Kidney (tissue), 14 donors: ENCODE results near the gene CARD19. TPM values are rescaled to one million over a fixed set of nuclear protein-coding genes. Genes with fewer than 3 reads are reported as not detected.

Experiments used
- DNase-seq, 5 donors: peaks; one replicate each; pipeline ENCODE4 v3.0.0-alpha.2; 2013 to 2020
- FAIRE-seq: peaks from 2 replicates; lab custom pipeline; 2012; peaks lifted over from hg19 to GRCh38; lab: Jason Lieb, UNC
- H3K27ac ChIP-seq, 2 donors: one replicate each; pipeline ENCODE4 v1.7.0; 2013; ENCODE audit warnings: low read depth in 2 of 2, low read length in 2 of 2, inconsistent platforms in 1 of 2
- H3K27me3 ChIP-seq: one replicate; pipeline ENCODE4 v1.7.1; 2013; ENCODE audit warnings: low read length, inconsistent platforms; ENCODE audit not compliant: control insufficient read depth, insufficient read depth
- H3K36me3 ChIP-seq, 3 donors: one replicate each; pipeline versions ENCODE4 v1.7.0 to v1.7.1; 2013; ENCODE audit warnings: low read length in 3 of 3, control low read depth in 1 of 3, inconsistent platforms in 1 of 3; ENCODE audit not compliant: insufficient read depth in 3 of 3, control insufficient read depth in 2 of 3
- H3K4me1 ChIP-seq, 3 donors: one replicate each; pipeline versions ENCODE4 v1.7.0 to v1.7.1; 2013; ENCODE audit warnings: low read length in 3 of 3, inconsistent platforms in 1 of 3, low read depth in 1 of 3; ENCODE audit not compliant: control insufficient read depth in 2 of 3, insufficient read depth in 2 of 3
- H3K4me3 ChIP-seq, 3 donors: one replicate each; pipeline versions ENCODE4 v1.7.0 to v1.8.1; 2013; ENCODE audit warnings: low read length in 3 of 3, control low read depth in 1 of 3, inconsistent platforms in 1 of 3
- H3K9ac ChIP-seq, 3 donors: one replicate each; pipeline versions ENCODE4 v1.7.0 to v1.7.1; 2013; ENCODE audit warnings: low read length in 3 of 3, control low read depth in 1 of 3, inconsistent platforms in 1 of 3
- H3K9me3 ChIP-seq, 3 donors: one replicate each; pipeline versions ENCODE4 v1.7.0 to v1.7.1; 2013; ENCODE audit warnings: low read length in 3 of 3, control low read depth in 1 of 3, inconsistent platforms in 1 of 3; ENCODE audit not compliant: control insufficient read depth in 2 of 3, insufficient read depth in 1 of 3
- intact Hi-C: fragments of 100-400 bp; cut with DNase I; formaldehyde crosslinking; loops from one replicate; pipeline ENCODE4 v1.11.1; 2022
- polyA plus RNA-seq: library from polyadenylated mRNA; stranded (reverse); fragments of 350-450 nt; fragmentation: Illumina TruSeq; extraction: RNeasy Lipid Tissue Mini Kit (QIAGEN cat#74804); gene quantifications from one replicate; pipeline ENCODE4 v1.2.3, GENCODE V29; 2014; ENCODE audit warnings: low read depth, low replicate concordance; ENCODE audit not compliant: insufficient read depth
- total RNA-seq: library from RNA; stranded (reverse); fragmentation: NEBNext Ultra II Directional; extraction: Animal tissue kit (Norgen Biotek cat#: 25700); gene quantifications from one replicate; pipeline ENCODE4 v1.2.1, GENCODE V29; 2021
- TF ChIP-seq, protein P1 (sequence below): IDR thresholded peaks from 3 replicates; pipeline ENCODE4 v1.5.1; 2012; ENCODE audit warnings: mild to moderate bottlenecking, moderate library complexity, borderline replicate concordance; ENCODE audit not compliant: insufficient read depth; ENCODE audit errors: extremely low read depth
- donor health status: control.
- donor health status: control.
- donor health status: control.
- donor health status: control.
- donor health status: control.
- donor health status: DM: yes; HTN: yes; CAD: no.
- donor health status: Normal renal cell carcinoma (clear cell type).

CARD19 gene
- total and polyA plus RNA-seq, 2 donors from 2014 or later: 44.5 to 49.3 TPM

DNA sequence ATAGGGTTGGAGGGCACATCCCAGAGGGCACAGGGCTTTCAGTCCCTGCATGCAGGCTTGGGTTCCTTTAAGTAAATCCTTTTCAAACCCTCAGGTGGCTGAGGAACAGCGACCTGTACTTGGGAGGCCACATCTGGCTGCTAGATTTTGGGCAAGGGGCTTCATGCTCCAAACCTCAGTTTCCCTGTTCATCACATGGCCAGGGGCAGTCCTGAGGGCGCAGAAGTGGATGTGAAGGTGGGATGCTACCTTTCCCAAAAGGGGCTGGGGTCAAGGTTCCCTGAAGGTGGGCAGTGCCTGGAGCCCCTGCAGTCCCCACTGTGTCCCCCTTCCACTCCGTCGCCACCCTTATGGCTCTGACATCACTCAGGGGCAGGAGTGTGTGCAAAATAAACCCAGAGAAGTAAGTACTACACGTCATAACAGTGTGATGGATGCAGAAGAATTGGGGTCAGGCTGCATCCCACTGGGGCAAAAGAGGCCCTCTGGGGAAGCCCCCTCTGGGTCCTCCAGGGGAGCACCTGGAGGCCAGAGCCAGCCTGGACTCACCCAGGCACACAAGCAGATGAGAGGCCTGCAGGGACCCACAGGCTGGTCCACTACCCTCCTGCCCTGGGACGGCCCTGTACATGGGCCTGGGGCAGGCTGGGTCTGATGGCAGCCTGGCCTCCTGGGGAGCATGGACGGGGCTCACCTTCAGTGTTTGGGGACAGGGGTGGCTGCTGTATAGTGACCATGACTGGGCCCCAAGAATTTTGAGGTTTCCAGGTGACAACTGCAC lies 1.9 kb upstream of the CARD19 start:
- H3K27ac ChIP-seq: peak overlapping the region; percentile 95 to 96
- no peaks in the 10 kb centered on the region for H3K36me3 ChIP-seq
- H3K27me3 ChIP-seq: no peaks in the 10 kb centered on the region
- TF ChIP-seq, protein P1, sequence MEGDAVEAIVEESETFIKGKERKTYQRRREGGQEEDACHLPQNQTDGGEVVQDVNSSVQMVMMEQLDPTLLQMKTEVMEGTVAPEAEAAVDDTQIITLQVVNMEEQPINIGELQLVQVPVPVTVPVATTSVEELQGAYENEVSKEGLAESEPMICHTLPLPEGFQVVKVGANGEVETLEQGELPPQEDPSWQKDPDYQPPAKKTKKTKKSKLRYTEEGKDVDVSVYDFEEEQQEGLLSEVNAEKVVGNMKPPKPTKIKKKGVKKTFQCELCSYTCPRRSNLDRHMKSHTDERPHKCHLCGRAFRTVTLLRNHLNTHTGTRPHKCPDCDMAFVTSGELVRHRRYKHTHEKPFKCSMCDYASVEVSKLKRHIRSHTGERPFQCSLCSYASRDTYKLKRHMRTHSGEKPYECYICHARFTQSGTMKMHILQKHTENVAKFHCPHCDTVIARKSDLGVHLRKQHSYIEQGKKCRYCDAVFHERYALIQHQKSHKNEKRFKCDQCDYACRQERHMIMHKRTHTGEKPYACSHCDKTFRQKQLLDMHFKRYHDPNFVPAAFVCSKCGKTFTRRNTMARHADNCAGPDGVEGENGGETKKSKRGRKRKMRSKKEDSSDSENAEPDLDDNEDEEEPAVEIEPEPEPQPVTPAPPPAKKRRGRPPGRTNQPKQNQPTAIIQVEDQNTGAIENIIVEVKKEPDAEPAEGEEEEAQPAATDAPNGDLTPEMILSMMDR: no peak
- H3K4me1 ChIP-seq: peaks cover 14 to 38% (median 31%) of the 10 kb centered on the region in 3 donors
- DNase-seq (peak in 2 of 5 donors; percentile 72 to 81), FAIRE-seq (no peak)
- H3K9ac ChIP-seq: no peak overlapping the region
- intact Hi-C loops: no loop called here
- H3K4me3 ChIP-seq: no peak overlapping the region
- no peaks in the 10 kb centered on the region for H3K9me3 ChIP-seq

DNA sequence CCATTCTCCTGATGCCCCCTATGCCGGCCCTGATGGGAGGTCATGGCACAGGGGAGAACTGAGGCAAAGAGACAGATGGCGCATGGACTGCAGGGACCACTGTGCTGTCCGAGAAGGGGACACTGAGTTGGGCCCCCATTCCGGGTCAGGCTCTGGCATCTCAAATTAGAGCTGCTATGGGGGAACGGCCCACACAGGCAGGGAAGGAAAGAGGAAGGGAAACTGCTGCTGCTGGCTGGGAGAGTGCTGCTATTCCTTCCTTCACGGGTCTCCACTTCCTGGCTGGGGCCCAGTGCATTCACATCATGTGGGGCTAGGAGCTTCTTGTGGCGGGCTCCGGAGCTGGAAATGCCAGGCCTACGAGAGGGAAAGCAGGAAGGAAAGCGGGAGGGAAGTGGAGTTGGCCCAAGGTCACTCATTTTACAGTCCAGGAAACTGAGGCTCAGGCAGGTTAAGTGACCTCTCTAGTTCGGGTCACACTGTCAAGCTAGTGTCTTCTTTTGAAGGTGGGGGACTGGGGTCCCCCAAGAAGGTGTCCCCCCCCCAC lies 1.3 kb upstream of the CARD19 start:
- Histone ChIP-seq H3K9ac (peak overlapping the region in 2 of 3 donors; percentile 1 to 77), H3K4me1 (peaks cover 14 to 43% (median 31%) of the 10 kb centered on the region in 3 donors), H3K4me3 (peak overlapping the region in 2 of 3 donors; percentile 56 to 70), H3K9me3 (no peaks in the 10 kb centered on the region), H3K27ac (peak overlapping the region; percentile 95 to 96), H3K36me3 (no peaks in the 10 kb centered on the region), H3K27me3 (no peaks in the 10 kb centered on the region)
- TF ChIP-seq, protein P1: no peak
- peak in 4 of 5 donors; percentile 46 to 84 (median 70) for DNase-seq
- FAIRE-seq: no peak
- intact Hi-C loops: no loop called here

DNA sequence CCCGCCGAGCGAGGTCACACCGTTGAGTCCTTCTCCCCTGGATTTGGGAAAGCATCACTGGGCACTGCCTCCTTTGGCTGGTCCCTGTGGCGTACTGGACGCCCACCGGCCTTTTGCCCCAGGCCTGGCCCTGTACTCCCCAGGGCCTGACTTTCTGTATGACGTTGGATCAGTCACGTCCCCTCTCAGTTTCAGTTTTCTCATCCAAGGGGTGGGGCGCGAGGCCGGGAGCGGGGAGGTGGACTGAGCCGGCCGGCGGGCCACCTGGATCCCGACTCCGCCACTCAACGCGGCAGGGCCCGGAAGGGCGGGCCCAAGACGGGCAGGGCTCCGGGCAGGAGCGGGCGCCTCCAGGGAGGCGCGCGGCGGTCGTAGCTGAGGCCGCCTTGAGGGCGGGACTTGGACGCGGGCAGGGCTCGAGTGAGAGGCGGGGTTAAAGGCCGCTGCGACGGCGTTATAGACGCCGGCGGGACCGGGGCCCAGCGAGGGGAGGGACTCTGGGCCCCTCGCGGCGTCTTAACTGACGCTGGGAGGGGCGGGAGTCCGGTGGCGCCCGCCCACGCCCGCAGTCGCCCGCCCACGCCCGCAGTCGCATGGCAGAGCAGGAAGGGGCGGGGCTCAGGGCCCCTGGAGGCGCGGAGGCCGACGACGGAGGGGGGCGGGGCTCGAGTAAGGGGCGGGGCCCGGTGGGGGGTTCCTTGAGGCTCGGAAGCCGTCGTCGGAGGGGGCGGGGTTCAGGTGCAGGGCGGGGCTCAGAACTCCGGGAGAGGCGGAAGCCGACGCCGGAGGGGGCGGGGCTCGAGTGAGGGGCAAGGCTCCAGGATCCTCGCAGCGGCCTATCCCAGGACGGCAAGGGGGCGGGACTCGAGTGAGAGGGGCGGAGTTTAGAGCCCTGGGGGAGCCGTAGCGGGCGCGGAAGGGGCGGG lies 549 bp upstream of the CARD19 start:
- FAIRE-seq: no peak

More for the DNA sequence above, 549 bp upstream of the CARD19 start:
- Histone ChIP-seq H3K4me3 (peak overlapping the region; percentile 33 to 70 (median 56)), H3K36me3 (no peaks in the 10 kb centered on the region), H3K9me3 (no peaks in the 10 kb centered on the region), H3K9ac (peak overlapping the region in 2 of 3 donors; percentile 1 to 77), H3K27me3 (no peaks in the 10 kb centered on the region), H3K27ac (peak overlapping the region; percentile 95 to 96), H3K4me1 (peaks cover 14 to 43% (median 31%) of the 10 kb centered on the region in 3 donors)
- DNase-seq: peak; percentile 100
- TF ChIP-seq, protein P1: no peak
- intact Hi-C loops: no loop called here
